GM23338 (cell line): ENCODE results near the gene PAX3. TPM values are rescaled to one million over a fixed set of nuclear protein-coding genes. Genes with fewer than 3 reads are reported as not detected.

ENCODE experiments used
- ATAC-seq: fragments of 200-7000 bp; cut with Tn5 transposase; 3 replicates; pipeline ENCODE4 v1.9.1; 2020
- DNase-seq: peaks from one replicate; pipeline ENCODE4 v3.0.0-alpha.2; 2015; ENCODE audit warnings: low spot score
- H2AFZ ChIP-seq: fragments of 200-600 bp; sonication (generic); 2 replicates; pipeline ENCODE4 v1.8.0; 2016; ENCODE audit warnings: antibody characterized with exemption, mild to moderate bottlenecking, moderate library complexity
- H3F3A ChIP-seq: fragments of 200-600 bp; sonication (generic); replicated peaks from 2 replicates; pipeline ENCODE4 v1.8.0; 2017; ENCODE audit warnings: antibody characterized with exemption, mixed run types, low read depth
- H3K27ac ChIP-seq: fragments of 200-600 bp; sonication (generic); 2 replicates; pipeline ENCODE4 v1.6.1; 2016; ENCODE audit warnings: low read depth
- H3K27me3 ChIP-seq: fragments of 200-600 bp; sonication (generic); 2 replicates; pipeline ENCODE4 v1.8.0; 2016; ENCODE audit warnings: mild to moderate bottlenecking, mixed run types, moderate library complexity; ENCODE audit not compliant: insufficient read depth
- H3K36me3 ChIP-seq: fragments of 200-600 bp; sonication (generic); 2 replicates; pipeline ENCODE4 v1.8.0; 2016; ENCODE audit warnings: mild to moderate bottlenecking; ENCODE audit not compliant: insufficient read depth
- H3K4me1 ChIP-seq: fragments of 200-600 bp; sonication (generic); 2 replicates; pipeline ENCODE4 v1.8.0; 2016; ENCODE audit warnings: mild to moderate bottlenecking, moderate library complexity; ENCODE audit not compliant: insufficient read depth
- H3K4me2 ChIP-seq: fragments of 200-600 bp; sonication (generic); 2 replicates; pipeline ENCODE4 v1.7.1; 2017; ENCODE audit warnings: mixed run types
- H3K4me3 ChIP-seq: fragments of 200-600 bp; sonication (generic); 2 replicates; pipeline ENCODE4 v1.6.1; 2016; ENCODE audit warnings: mixed run types
- H3K79me2 ChIP-seq: fragments of 200-600 bp; sonication (generic); replicated peaks from 2 replicates; pipeline ENCODE4 v1.8.0; 2017; ENCODE audit warnings: mild to moderate bottlenecking; ENCODE audit not compliant: insufficient read depth
- H3K9me2 ChIP-seq: fragments of 200-600 bp; sonication (generic); 2 replicates; pipeline ENCODE4 v1.8.0; 2017; ENCODE audit not compliant: insufficient read depth
- H4K20me1 ChIP-seq: fragments of 200-600 bp; sonication (generic); replicated peaks from 2 replicates; pipeline ENCODE4 v1.8.0; 2017; ENCODE audit warnings: mild to moderate bottlenecking; ENCODE audit not compliant: insufficient read depth
- H3K27ac Mint-ChIP-seq: 2 replicates; pipeline ENCODE4 v1.8.0; 2020; ENCODE audit warnings: inconsistent platforms, mild to moderate bottlenecking, moderate library complexity, mixed read lengths
- H3K27me3 Mint-ChIP-seq: 3 replicates; pipeline ENCODE4 v1.8.0; 2022; ENCODE audit warnings: low read depth, mild to moderate bottlenecking, moderate library complexity, mixed read lengths, inconsistent platforms; ENCODE audit not compliant: insufficient read depth, poor library complexity
- H3K36me3 Mint-ChIP-seq: 3 replicates; pipeline ENCODE4 v1.8.0; 2021; ENCODE audit warnings: low read depth, mild to moderate bottlenecking, inconsistent platforms, moderate library complexity, mixed read lengths
- H3K4me1 Mint-ChIP-seq: 3 replicates; pipeline ENCODE4 v1.8.0; 2020; ENCODE audit warnings: mild to moderate bottlenecking, inconsistent platforms, mixed read lengths
- H3K4me3 Mint-ChIP-seq: 3 replicates; pipeline ENCODE4 v1.8.0; 2021; ENCODE audit warnings: moderate library complexity, mild to moderate bottlenecking, inconsistent platforms, mixed read lengths
- H3K9me3 Mint-ChIP-seq: 3 replicates; pipeline ENCODE4 v1.8.0; 2020; ENCODE audit warnings: moderate library complexity, mild to moderate bottlenecking, inconsistent platforms, mixed read lengths
- CREB1 ChIP-seq: fragments of 250-450 bp; sonication (Bioruptor Pico); IDR thresholded peaks from 2 replicates; pipeline ENCODE4 v1.5.0; 2020; ENCODE audit warnings: low read depth, mild to moderate bottlenecking, moderate library complexity
- EZH2phosphoT487 ChIP-seq: fragments of 200-600 bp; sonication (generic); IDR thresholded peaks from one replicate; pipeline ENCODE4 v1.8.1; 2018; ENCODE audit warnings: antibody characterized with exemption; ENCODE audit not compliant: unreplicated experiment
- JUNB ChIP-seq: IDR thresholded peaks from one replicate; pipeline ENCODE4 v1.6.1; 2016; ENCODE audit warnings: antibody characterized with exemption; ENCODE audit not compliant: unreplicated experiment
- NANOG ChIP-seq: IDR thresholded peaks from 2 replicates; pipeline ENCODE4 v1.6.1; 2016; ENCODE audit warnings: antibody characterized with exemption, borderline replicate concordance
- STAT1 ChIP-seq: IDR thresholded peaks from one replicate; pipeline ENCODE4 v1.6.1; 2016; ENCODE audit warnings: antibody characterized with exemption; ENCODE audit not compliant: unreplicated experiment
- ZNF331 ChIP-seq: fragments of 250-450 bp; sonication (Bioruptor Pico); IDR thresholded peaks from 2 replicates; pipeline ENCODE4 v1.5.0; 2020; ENCODE audit warnings: low read depth, mild to moderate bottlenecking, moderate library complexity
- polyA plus RNA-seq: library from polyadenylated mRNA; unstranded; fragments of >200 nt; fragmentation: Nextera tagmentation; extraction: Ambion mirVana; gene quantifications from 2 replicates; pipeline ENCODE4 v1.2.1, GENCODE V29; 2016
- total RNA-seq: library from RNA; depleted of rRNA; stranded (reverse); fragments of >200 nt; shearing (Covaris generic); gene quantifications from 2 replicates; pipeline ENCODE4 v1.2.3, GENCODE V29; 2014
- TF ChIP-seq, protein P1 (sequence below): fragments of 250-450 bp; sonication (Bioruptor Pico); IDR thresholded peaks from 2 replicates; pipeline ENCODE4 v1.5.0; 2020; ENCODE audit warnings: mild to moderate bottlenecking, moderate library complexity
- TF ChIP-seq, protein P2 (sequence below): IDR thresholded peaks from 2 replicates; pipeline ENCODE4 v1.6.1; 2016; ENCODE audit warnings: antibody characterized with exemption
- TF ChIP-seq, protein P3 (sequence below): IDR thresholded peaks from one replicate; pipeline ENCODE4 v1.6.1; 2018; ENCODE audit warnings: antibody characterized with exemption; ENCODE audit not compliant: unreplicated experiment

The PAX3 gene
- total and polyA plus RNA-seq, 2 experiments from 2014 or later, result not detected

DNA sequence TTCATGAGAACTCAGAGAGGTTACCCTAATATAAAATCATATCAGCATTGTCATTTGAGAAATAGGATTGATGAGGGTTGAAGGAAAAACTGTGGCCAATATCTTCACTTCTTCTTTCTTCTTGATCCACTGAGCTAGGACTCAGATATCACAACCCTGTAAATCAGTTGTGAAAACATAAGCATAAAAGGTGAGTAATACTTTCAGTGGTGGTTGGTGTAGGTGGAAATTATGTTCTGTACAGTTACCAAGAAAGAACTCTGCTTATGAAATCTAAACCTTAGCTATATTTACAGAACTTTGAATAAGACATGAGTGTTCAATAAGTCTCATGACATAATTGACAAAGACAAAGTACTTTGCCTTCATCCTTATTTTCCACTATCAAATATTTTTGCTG, 56.3 kb downstream of the PAX3 start:
- Mint-ChIP-seq H3K27ac (no peak overlapping the region), H3K4me3 (no peak overlapping the region), H3K27me3 (peaks cover 29% of the 10 kb centered on the region), H3K9me3 (no peaks in the 10 kb centered on the region), H3K4me1 (peaks cover 47% of the 10 kb centered on the region), H3K36me3 (no peaks in the 10 kb centered on the region)
- no peak overlapping the region for H3K4me2 ChIP-seq
- H3K4me1 ChIP-seq, result peaks cover 39% of the 10 kb centered on the region
- TF ChIP-seq ZNF331 (CRISPR knock-in tag) (no peak), STAT1 (no peak), JUNB (no peak), EZH2phosphoT487 (no peak), CREB1 (CRISPR knock-in tag) (no peak), NANOG (no peak)
- TF ChIP-seq, protein P1, sequence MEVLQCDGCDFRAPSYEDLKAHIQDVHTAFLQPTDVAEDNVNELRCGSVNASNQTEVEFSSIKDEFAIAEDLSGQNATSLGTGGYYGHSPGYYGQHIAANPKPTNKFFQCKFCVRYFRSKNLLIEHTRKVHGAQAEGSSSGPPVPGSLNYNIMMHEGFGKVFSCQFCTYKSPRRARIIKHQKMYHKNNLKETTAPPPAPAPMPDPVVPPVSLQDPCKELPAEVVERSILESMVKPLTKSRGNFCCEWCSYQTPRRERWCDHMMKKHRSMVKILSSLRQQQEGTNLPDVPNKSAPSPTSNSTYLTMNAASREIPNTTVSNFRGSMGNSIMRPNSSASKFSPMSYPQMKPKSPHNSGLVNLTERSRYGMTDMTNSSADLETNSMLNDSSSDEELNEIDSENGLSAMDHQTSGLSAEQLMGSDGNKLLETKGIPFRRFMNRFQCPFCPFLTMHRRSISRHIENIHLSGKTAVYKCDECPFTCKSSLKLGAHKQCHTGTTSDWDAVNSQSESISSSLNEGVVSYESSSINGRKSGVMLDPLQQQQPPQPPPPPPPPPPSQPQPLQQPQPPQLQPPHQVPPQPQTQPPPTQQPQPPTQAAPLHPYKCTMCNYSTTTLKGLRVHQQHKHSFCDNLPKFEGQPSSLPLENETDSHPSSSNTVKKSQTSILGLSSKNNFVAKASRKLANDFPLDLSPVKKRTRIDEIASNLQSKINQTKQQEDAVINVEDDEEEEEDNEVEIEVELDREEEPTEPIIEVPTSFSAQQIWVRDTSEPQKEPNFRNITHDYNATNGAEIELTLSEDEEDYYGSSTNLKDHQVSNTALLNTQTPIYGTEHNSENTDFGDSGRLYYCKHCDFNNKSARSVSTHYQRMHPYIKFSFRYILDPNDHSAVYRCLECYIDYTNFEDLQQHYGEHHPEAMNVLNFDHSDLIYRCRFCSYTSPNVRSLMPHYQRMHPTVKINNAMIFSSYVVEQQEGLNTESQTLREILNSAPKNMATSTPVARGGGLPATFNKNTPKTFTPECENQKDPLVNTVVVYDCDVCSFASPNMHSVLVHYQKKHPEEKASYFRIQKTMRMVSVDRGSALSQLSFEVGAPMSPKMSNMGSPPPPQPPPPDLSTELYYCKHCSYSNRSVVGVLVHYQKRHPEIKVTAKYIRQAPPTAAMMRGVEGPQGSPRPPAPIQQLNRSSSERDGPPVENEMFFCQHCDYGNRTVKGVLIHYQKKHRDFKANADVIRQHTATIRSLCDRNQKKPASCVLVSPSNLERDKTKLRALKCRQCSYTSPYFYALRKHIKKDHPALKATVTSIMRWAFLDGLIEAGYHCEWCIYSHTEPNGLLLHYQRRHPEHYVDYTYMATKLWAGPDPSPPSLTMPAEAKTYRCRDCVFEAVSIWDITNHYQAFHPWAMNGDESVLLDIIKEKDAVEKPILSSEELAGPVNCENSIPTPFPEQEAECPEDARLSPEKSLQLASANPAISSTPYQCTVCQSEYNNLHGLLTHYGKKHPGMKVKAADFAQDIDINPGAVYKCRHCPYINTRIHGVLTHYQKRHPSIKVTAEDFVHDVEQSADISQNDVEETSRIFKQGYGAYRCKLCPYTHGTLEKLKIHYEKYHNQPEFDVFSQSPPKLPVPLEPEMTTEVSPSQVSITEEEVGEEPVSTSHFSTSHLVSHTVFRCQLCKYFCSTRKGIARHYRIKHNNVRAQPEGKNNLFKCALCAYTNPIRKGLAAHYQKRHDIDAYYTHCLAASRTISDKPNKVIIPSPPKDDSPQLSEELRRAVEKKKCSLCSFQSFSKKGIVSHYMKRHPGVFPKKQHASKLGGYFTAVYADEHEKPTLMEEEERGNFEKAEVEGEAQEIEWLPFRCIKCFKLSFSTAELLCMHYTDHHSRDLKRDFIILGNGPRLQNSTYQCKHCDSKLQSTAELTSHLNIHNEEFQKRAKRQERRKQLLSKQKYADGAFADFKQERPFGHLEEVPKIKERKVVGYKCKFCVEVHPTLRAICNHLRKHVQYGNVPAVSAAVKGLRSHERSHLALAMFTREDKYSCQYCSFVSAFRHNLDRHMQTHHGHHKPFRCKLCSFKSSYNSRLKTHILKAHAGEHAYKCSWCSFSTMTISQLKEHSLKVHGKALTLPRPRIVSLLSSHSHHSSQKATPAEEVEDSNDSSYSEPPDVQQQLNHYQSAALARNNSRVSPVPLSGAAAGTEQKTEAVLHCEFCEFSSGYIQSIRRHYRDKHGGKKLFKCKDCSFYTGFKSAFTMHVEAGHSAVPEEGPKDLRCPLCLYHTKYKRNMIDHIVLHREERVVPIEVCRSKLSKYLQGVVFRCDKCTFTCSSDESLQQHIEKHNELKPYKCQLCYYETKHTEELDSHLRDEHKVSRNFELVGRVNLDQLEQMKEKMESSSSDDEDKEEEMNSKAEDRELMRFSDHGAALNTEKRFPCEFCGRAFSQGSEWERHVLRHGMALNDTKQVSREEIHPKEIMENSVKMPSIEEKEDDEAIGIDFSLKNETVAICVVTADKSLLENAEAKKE (CRISPR knock-in tag), result no peak
- TF ChIP-seq, protein P2, sequence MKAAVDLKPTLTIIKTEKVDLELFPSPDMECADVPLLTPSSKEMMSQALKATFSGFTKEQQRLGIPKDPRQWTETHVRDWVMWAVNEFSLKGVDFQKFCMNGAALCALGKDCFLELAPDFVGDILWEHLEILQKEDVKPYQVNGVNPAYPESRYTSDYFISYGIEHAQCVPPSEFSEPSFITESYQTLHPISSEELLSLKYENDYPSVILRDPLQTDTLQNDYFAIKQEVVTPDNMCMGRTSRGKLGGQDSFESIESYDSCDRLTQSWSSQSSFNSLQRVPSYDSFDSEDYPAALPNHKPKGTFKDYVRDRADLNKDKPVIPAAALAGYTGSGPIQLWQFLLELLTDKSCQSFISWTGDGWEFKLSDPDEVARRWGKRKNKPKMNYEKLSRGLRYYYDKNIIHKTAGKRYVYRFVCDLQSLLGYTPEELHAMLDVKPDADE, result no peak
- TF ChIP-seq, protein P3, sequence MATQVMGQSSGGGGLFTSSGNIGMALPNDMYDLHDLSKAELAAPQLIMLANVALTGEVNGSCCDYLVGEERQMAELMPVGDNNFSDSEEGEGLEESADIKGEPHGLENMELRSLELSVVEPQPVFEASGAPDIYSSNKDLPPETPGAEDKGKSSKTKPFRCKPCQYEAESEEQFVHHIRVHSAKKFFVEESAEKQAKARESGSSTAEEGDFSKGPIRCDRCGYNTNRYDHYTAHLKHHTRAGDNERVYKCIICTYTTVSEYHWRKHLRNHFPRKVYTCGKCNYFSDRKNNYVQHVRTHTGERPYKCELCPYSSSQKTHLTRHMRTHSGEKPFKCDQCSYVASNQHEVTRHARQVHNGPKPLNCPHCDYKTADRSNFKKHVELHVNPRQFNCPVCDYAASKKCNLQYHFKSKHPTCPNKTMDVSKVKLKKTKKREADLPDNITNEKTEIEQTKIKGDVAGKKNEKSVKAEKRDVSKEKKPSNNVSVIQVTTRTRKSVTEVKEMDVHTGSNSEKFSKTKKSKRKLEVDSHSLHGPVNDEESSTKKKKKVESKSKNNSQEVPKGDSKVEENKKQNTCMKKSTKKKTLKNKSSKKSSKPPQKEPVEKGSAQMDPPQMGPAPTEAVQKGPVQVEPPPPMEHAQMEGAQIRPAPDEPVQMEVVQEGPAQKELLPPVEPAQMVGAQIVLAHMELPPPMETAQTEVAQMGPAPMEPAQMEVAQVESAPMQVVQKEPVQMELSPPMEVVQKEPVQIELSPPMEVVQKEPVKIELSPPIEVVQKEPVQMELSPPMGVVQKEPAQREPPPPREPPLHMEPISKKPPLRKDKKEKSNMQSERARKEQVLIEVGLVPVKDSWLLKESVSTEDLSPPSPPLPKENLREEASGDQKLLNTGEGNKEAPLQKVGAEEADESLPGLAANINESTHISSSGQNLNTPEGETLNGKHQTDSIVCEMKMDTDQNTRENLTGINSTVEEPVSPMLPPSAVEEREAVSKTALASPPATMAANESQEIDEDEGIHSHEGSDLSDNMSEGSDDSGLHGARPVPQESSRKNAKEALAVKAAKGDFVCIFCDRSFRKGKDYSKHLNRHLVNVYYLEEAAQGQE, result no peak
- no peaks in the 10 kb centered on the region for H4K20me1 ChIP-seq
- ATAC-seq (no peak), DNase-seq (no peak)
- H3K9me2 ChIP-seq, result no peaks in the 10 kb centered on the region
- H2AFZ ChIP-seq, result no peak overlapping the region
- no peaks in the 10 kb centered on the region for H3F3A ChIP-seq
- H3K27me3 ChIP-seq, result peaks cover 23% of the 10 kb centered on the region
- H3K27ac ChIP-seq, result no peak overlapping the region
- H3K79me2 ChIP-seq, result no peaks in the 10 kb centered on the region
- no peak overlapping the region for H3K4me3 ChIP-seq
- no peaks in the 10 kb centered on the region for H3K36me3 ChIP-seq
